ENCODE measurements around the gene IKBKE.

DNA sequence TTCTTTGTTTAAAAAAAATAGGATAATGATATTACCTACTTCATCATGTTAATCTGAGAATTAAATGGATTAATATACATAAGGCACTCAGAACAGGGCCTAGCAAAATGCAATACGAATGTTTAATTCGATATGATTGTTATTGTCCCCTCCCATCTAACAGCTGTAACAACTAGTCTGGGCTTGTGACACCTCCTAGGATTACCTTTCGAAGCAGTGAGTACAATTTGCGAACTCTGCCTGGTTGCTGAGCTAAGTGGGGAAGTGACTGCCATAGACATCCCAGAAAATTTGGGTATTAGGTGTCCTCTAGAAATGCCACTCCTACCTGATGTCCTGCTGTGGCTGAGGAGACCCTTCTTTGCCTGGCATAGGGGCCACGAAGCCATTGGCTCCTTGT lies 40.1 kb downstream of the IKBKE start:
- TF ChIP-seq, protein P1, sequence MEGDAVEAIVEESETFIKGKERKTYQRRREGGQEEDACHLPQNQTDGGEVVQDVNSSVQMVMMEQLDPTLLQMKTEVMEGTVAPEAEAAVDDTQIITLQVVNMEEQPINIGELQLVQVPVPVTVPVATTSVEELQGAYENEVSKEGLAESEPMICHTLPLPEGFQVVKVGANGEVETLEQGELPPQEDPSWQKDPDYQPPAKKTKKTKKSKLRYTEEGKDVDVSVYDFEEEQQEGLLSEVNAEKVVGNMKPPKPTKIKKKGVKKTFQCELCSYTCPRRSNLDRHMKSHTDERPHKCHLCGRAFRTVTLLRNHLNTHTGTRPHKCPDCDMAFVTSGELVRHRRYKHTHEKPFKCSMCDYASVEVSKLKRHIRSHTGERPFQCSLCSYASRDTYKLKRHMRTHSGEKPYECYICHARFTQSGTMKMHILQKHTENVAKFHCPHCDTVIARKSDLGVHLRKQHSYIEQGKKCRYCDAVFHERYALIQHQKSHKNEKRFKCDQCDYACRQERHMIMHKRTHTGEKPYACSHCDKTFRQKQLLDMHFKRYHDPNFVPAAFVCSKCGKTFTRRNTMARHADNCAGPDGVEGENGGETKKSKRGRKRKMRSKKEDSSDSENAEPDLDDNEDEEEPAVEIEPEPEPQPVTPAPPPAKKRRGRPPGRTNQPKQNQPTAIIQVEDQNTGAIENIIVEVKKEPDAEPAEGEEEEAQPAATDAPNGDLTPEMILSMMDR (IDR thresholded peaks at IDR 0.05) = no peak
- no peak for TF ChIP-seq POLR2A (IDR thresholded peaks at IDR 0.05)

Data from heart left ventricle (tissue), 13 donors.